Loucy (cell line): Measurements from ENCODE around the gene NR2C2.

Experiments
- EZH2phosphoT487 ChIP-seq: fragments of 200-600 bp; IDR thresholded peaks from 2 replicates; pipeline ENCODE4 v1.6.1; 2018; ENCODE audit warnings: antibody characterized with exemption, mild to moderate bottlenecking, moderate library complexity, borderline replicate concordance
- TF ChIP-seq, protein P1 (sequence below): fragments of 200-600 bp; sonication (generic); conservative IDR thresholded peaks from 2 replicates; pipeline ENCODE4 v1.5.1; 2014; ENCODE audit warnings: mild to moderate bottlenecking, antibody characterized with exemption, low read length

DNA sequence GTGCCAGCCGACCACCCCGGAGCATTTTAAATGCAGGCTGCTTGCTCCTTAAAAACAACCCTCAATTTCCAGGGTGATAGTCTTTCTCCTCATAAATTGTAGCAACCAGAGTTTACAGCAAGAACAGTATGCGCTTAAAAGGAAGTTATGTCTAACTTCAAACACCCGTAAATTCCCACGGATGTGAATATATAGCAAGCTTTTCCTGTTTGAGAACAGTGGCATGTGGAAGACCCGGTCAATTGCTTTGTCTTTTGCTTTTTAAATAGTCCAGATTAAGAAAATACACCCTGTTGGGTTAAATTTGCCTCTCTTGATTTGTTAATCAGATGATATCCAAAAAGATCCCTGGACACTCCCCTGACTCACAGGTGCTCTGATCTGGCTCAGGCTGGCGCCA is 96.9 kb downstream of the NR2C2 start:
- TF ChIP-seq, protein P1, sequence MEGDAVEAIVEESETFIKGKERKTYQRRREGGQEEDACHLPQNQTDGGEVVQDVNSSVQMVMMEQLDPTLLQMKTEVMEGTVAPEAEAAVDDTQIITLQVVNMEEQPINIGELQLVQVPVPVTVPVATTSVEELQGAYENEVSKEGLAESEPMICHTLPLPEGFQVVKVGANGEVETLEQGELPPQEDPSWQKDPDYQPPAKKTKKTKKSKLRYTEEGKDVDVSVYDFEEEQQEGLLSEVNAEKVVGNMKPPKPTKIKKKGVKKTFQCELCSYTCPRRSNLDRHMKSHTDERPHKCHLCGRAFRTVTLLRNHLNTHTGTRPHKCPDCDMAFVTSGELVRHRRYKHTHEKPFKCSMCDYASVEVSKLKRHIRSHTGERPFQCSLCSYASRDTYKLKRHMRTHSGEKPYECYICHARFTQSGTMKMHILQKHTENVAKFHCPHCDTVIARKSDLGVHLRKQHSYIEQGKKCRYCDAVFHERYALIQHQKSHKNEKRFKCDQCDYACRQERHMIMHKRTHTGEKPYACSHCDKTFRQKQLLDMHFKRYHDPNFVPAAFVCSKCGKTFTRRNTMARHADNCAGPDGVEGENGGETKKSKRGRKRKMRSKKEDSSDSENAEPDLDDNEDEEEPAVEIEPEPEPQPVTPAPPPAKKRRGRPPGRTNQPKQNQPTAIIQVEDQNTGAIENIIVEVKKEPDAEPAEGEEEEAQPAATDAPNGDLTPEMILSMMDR = no peak
- TF ChIP-seq EZH2phosphoT487 = no peak
